ENCODE results near the gene PKDREJ. TPM values are rescaled to one million over a fixed set of nuclear protein-coding genes. Genes with fewer than 3 reads are reported as not detected.
"Not testable (repeated sequence)": the region's sequence is repeated elsewhere in the genome, so short reads cannot be mapped to it uniquely, and the experiment has no call there.

Gene PKDREJ
- total and polyA plus RNA-seq, 2 experiments from 2014 or later, result not detected

GRCh38 chr22:46263216-46263590 lies at the start of gene PKDREJ (continued):
- no peak for TF ChIP-seq ZNF462 (CRISPR knock-in tag; IDR thresholded peaks at IDR 0.05)
- TF ChIP-seq EZH2phosphoT487 (IDR thresholded peaks at IDR 0.05; ENCODE audit: unreplicated experiment), result no peak

GRCh38 chr22:46312848-46313247 lies 49.7 kb upstream of the PKDREJ start:
- H3K36me3 Mint-ChIP-seq (ENCODE audit: low read depth), result peaks cover 48% of the 10 kb centered on the region
- H3K27me3 ChIP-seq (ENCODE audit: insufficient read depth); H4K20me1 ChIP-seq (replicated peaks; ENCODE audit: insufficient read depth); H3K4me1 Mint-ChIP-seq; ATAC-seq; H3K27me3 Mint-ChIP-seq (ENCODE audit: insufficient read depth, low read depth, poor library complexity); H3K4me3 ChIP-seq; H3F3A ChIP-seq (replicated peaks; ENCODE audit: low read depth); H3K79me2 ChIP-seq (replicated peaks; ENCODE audit: insufficient read depth); H3K9me2 ChIP-seq (ENCODE audit: insufficient read depth); H3K27ac Mint-ChIP-seq; H3K36me3 ChIP-seq (ENCODE audit: insufficient read depth); H3K4me2 ChIP-seq; H3K9me3 Mint-ChIP-seq; H3K27ac ChIP-seq (ENCODE audit: low read depth); DNase-seq (ENCODE audit: low spot score); H3K4me1 ChIP-seq (ENCODE audit: insufficient read depth); H2AFZ ChIP-seq; H3K4me3 Mint-ChIP-seq: not testable (repeated sequence)

GRCh38 chr22:46312056-46312455 lies 48.9 kb upstream of the PKDREJ start:
- Mint-ChIP-seq H3K27ac (no peak overlapping the region), H3K4me3 (no peak overlapping the region), H3K36me3 (ENCODE audit: low read depth) (peaks cover 40% of the 10 kb centered on the region), H3K4me1 (no peaks in the 10 kb centered on the region), H3K27me3 (ENCODE audit: insufficient read depth, low read depth, poor library complexity) (peaks cover 2% of the 10 kb centered on the region), H3K9me3 (no peaks in the 10 kb centered on the region)
- ATAC-seq, result no peak
- peaks cover 4% of the 10 kb centered on the region; the same call in 1 of the 2 replicates for H3K36me3 ChIP-seq (ENCODE audit: insufficient read depth)
- H3K4me1 ChIP-seq (ENCODE audit: insufficient read depth), result no peaks in the 10 kb centered on the region
- no peaks in the 10 kb centered on the region for H3K27me3 ChIP-seq (ENCODE audit: insufficient read depth)
- no peak overlapping the region for H3K27ac ChIP-seq (ENCODE audit: low read depth)
- H3K9me2 ChIP-seq (ENCODE audit: insufficient read depth), result no peaks in the 10 kb centered on the region
- no peak overlapping the region for H3K4me2 ChIP-seq
- H3F3A ChIP-seq (replicated peaks; ENCODE audit: low read depth), result no peaks in the 10 kb centered on the region
- H4K20me1 ChIP-seq (replicated peaks; ENCODE audit: insufficient read depth), result 0 out of 2 replicates have a peak, but pooled peaks cover 9% of the 10 kb centered on the region
- H2AFZ ChIP-seq, result no peak overlapping the region
- peaks cover 12% of the 10 kb centered on the region for H3K79me2 ChIP-seq (replicated peaks; ENCODE audit: insufficient read depth)
- TF ChIP-seq JUNB (IDR thresholded peaks at IDR 0.05; ENCODE audit: unreplicated experiment) (no peak), ZNF331 (CRISPR knock-in tag; IDR thresholded peaks at IDR 0.05; ENCODE audit: low read depth) (no peak), EZH2phosphoT487 (IDR thresholded peaks at IDR 0.05; ENCODE audit: unreplicated experiment) (no peak), POLR2AphosphoS5 (IDR thresholded peaks at IDR 0.05; ENCODE audit: low read depth) (no peak), ZNF114 (CRISPR knock-in tag; IDR thresholded peaks at IDR 0.05) (no peak)
- DNase-seq (ENCODE audit: low spot score), result no peak
- H3K4me3 ChIP-seq, result no peak overlapping the region

All from GM23338 (cell line).